Activated gamma-delta T cell treated with anti-CD3 and anti-CD28 coated beads, Interleukin-2, amount 50 U/mL, for 16 hours (primary cell): ENCODE results near the gene CCDC85C.

ENCODE experiments used
- DNase-seq: peaks from one replicate; pipeline ENCODE4 v3.0.0-alpha.2; 2020; ENCODE audit warnings: low read depth

Gene CCDC85C

GRCh38 chr14:99509871-99510555, 94.0 kb downstream of the CCDC85C start:
- no peak for DNase-seq

- DNase-seq, result no peak
Measured at GRCh38 chr14:99508896-99509629, 94.9 kb downstream of the CCDC85C start.

GRCh38 chr14:99507860-99508640, 96.0 kb downstream of the CCDC85C start:
- no peak for DNase-seq

GRCh38 chr14:99506276-99506675, 97.7 kb downstream of the CCDC85C start:
- no peak for DNase-seq

- DNase-seq, result no peak
Measured at GRCh38 chr14:99505089-99505488, 98.9 kb downstream of the CCDC85C start.

GRCh38 chr14:99503848-99504453, 100.1 kb downstream of the CCDC85C start:
- DNase-seq, result no peak

GRCh38 chr14:99502989-99503421, 101.0 kb downstream of the CCDC85C start:
- DNase-seq, result no peak

GRCh38 chr14:99497894-99498293, 106.1 kb downstream of the CCDC85C start:
- DNase-seq, result no peak

- no peak for DNase-seq
Measured at GRCh38 chr14:99497341-99497740, 106.7 kb downstream of the CCDC85C start.

GRCh38 chr14:99484106-99484505, 119.9 kb downstream of the CCDC85C start:
- no peak for DNase-seq

- no peak for DNase-seq
Measured at GRCh38 chr14:99481745-99482099, 122.3 kb downstream of the CCDC85C start.

GRCh38 chr14:99480917-99481744, 122.9 kb downstream of the CCDC85C start, which contains the start of gene CCNK:
Gene CCNK, plus strand, starts transcription at chr14:99481409. Its CDS starts 11,269 bp downstream, at chr14:99492678.
- DNase-seq, result peak; percentile 100

- DNase-seq, result peak; percentile 14
Measured at GRCh38 chr14:99479906-99480869, 123.8 kb downstream of the CCDC85C start, which contains the start of gene SETD3. Gene SETD3, minus strand, starts transcription at chr14:99480859. Its CDS starts 15,054 bp downstream, at chr14:99465805.

- no peak for DNase-seq
Measured at GRCh38 chr14:99479160-99479905, 124.7 kb downstream of the CCDC85C start.

- no peak for DNase-seq
Measured at GRCh38 chr14:99478128-99478527, 125.9 kb downstream of the CCDC85C start.

- DNase-seq, result no peak
Measured at GRCh38 chr14:99476864-99477263, 127.1 kb downstream of the CCDC85C start.

GRCh38 chr14:99475660-99476059, 128.3 kb downstream of the CCDC85C start:
- DNase-seq, result no peak

GRCh38 chr14:99475179-99475578, 128.8 kb downstream of the CCDC85C start:
- DNase-seq, result no peak

- DNase-seq, result no peak
Measured at GRCh38 chr14:99473458-99473857, 130.5 kb downstream of the CCDC85C start.
